Measurements from ENCODE around the gene GJC3. TPM values are rescaled to one million over a fixed set of nuclear protein-coding genes. Genes with fewer than 3 reads are reported as not detected.

The GJC3 gene
- total and polyA plus RNA-seq, 9 of the 15 experiments (the other 6 are each of a cell fraction or from before 2014, with no cell fraction given) = 0.10 to 0.45 (median 0.28) TPM; not detected in 1

DNA sequence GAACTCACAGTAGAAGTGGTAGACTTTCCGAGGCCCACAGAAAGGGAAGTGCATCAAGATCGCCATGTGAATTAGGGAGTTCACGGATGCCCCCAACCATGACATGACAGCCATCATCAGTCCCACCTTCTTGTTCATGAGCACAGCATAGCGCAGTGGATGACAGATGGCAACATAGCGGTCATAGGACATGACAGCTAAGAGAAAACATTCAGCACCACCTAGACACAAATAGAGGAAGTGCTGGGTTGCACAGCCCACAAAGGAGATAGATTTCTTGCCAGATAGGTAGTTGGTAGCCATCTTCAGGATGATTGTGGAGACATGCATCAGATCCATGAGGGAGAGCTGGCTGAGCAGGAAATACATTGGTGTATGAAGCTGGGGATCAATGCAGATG, 52.9 kb downstream of the GJC3 start (continued):
- TF ChIP-seq KDM2B (CRISPR knock-in tag; IDR thresholded peaks at IDR 0.05) = no peak
- no peak for TF ChIP-seq TRIM24 (IDR thresholded peaks at IDR 0.05)
- TF ChIP-seq DPF2 (IDR thresholded peaks at IDR 0.05) = no peak
- TF ChIP-seq MEIS2 (IDR thresholded peaks at IDR 0.05; ENCODE audit: partially characterized antibody) = peak; percentile 65
- TF ChIP-seq CTBP1 (IDR thresholded peaks at IDR 0.05; ENCODE audit: borderline replicate concordance) = peak; percentile 75; the same call in 1 of the 2 replicates
- TF ChIP-seq, protein P1, sequence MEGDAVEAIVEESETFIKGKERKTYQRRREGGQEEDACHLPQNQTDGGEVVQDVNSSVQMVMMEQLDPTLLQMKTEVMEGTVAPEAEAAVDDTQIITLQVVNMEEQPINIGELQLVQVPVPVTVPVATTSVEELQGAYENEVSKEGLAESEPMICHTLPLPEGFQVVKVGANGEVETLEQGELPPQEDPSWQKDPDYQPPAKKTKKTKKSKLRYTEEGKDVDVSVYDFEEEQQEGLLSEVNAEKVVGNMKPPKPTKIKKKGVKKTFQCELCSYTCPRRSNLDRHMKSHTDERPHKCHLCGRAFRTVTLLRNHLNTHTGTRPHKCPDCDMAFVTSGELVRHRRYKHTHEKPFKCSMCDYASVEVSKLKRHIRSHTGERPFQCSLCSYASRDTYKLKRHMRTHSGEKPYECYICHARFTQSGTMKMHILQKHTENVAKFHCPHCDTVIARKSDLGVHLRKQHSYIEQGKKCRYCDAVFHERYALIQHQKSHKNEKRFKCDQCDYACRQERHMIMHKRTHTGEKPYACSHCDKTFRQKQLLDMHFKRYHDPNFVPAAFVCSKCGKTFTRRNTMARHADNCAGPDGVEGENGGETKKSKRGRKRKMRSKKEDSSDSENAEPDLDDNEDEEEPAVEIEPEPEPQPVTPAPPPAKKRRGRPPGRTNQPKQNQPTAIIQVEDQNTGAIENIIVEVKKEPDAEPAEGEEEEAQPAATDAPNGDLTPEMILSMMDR (IDR thresholded peaks at IDR 0.05 in 2 of 3, conservative IDR thresholded peaks at IDR 0.05 in 1 of 3; ENCODE audit: insufficient read depth in 2 of 3, low read depth in 1 of 3, low read length in 3 of 3) = peak; percentile 40 to 60 (median 48); a peak in 5 of 6 replicates
- no peak for TF ChIP-seq ZNF124 (CRISPR knock-in tag; IDR thresholded peaks at IDR 0.05)

Small RNA genes lying within 50 kb of the gene (small RNA-seq; reads per million reads assigned to genes)
- not detected for gene RF00019
- gene RF00561 = not detected

Other genes with a start within 250 kb of the GJC3 start
Only the 7 nearest of the 21 such genes appear.
- gene CYP3A4, start 145.4 kb downstream of the GJC3 start, total RNA-seq (2014; rRNA removed) = not detected in 2 replicates
- not detected in 2 replicates for gene CYP3A4, start 145.4 kb downstream of the GJC3 start, total RNA-seq (2014; rRNA removed; fragmentation: Illumina TruSeq; extraction: Trizol)
- not detected in 2 replicates for gene CYP3A4, start 145.4 kb downstream of the GJC3 start, total RNA-seq (2015; rRNA removed; fragmentation: Illumina TruSeq; extraction: Trizol)
- gene CYP3A4, start 145.4 kb downstream of the GJC3 start, total RNA-seq (2021) = 0.07 and 0.18 TPM in 2 replicates
- not detected in 2 replicates for gene CYP3A4, start 145.4 kb downstream of the GJC3 start, polyA plus RNA-seq (2011; rRNA removed)
- not detected in 2 replicates for gene CYP3A4, start 145.4 kb downstream of the GJC3 start, polyA plus RNA-seq (2014; fragmentation: Illumina TruSeq; extraction: Trizol)
- gene CYP3A4, start 145.4 kb downstream of the GJC3 start, polyA plus RNA-seq (2014; fragmentation: Nextera tagmentation; extraction: Ambion mirVana) = under 1 TPM in 1 of 2 experiments, not detected in 1; 0.08 TPM
- gene CYP3A4, start 145.4 kb downstream of the GJC3 start, polyA plus RNA-seq (2014; rRNA removed) = not detected in 2 replicates
- gene CYP3A43, start 101.6 kb downstream of the GJC3 start, total RNA-seq (2014; rRNA removed) = not detected in 2 replicates
- not detected in 2 replicates for gene CYP3A43, start 101.6 kb downstream of the GJC3 start, total RNA-seq (2014; rRNA removed; fragmentation: Illumina TruSeq; extraction: Trizol)
- not detected in 2 replicates for gene CYP3A43, start 101.6 kb downstream of the GJC3 start, total RNA-seq (2015; rRNA removed; fragmentation: Illumina TruSeq; extraction: Trizol)
- gene CYP3A43, start 101.6 kb downstream of the GJC3 start, total RNA-seq (2021) = not detected in 2 replicates
- 0.05 TPM in 1 of 2 replicates, not detected in the other for gene CYP3A43, start 101.6 kb downstream of the GJC3 start, polyA plus RNA-seq (2011; rRNA removed)
- gene CYP3A43, start 101.6 kb downstream of the GJC3 start, polyA plus RNA-seq (2014; fragmentation: Illumina TruSeq; extraction: Trizol) = not detected in 2 replicates
- not detected for gene CYP3A43, start 101.6 kb downstream of the GJC3 start, polyA plus RNA-seq (2014; fragmentation: Nextera tagmentation; extraction: Ambion mirVana)
- not detected in 2 replicates for gene CYP3A43, start 101.6 kb downstream of the GJC3 start, polyA plus RNA-seq (2014; rRNA removed)
- gene OR2AE1, start 52.6 kb downstream of the GJC3 start, total RNA-seq (2014; rRNA removed) = 0.27 TPM in 1 of 2 replicates, not detected in the other
- not detected in 2 replicates for gene OR2AE1, start 52.6 kb downstream of the GJC3 start, total RNA-seq (2014; rRNA removed; fragmentation: Illumina TruSeq; extraction: Trizol)
- gene OR2AE1, start 52.6 kb downstream of the GJC3 start, total RNA-seq (2015; rRNA removed; fragmentation: Illumina TruSeq; extraction: Trizol) = not detected in 2 replicates
- gene OR2AE1, start 52.6 kb downstream of the GJC3 start, total RNA-seq (2021) = not detected in 2 replicates
- gene OR2AE1, start 52.6 kb downstream of the GJC3 start, polyA plus RNA-seq (2011; rRNA removed) = not detected in 2 replicates
- not detected in 2 replicates for gene OR2AE1, start 52.6 kb downstream of the GJC3 start, polyA plus RNA-seq (2014; fragmentation: Illumina TruSeq; extraction: Trizol)
- not detected for gene OR2AE1, start 52.6 kb downstream of the GJC3 start, polyA plus RNA-seq (2014; fragmentation: Nextera tagmentation; extraction: Ambion mirVana)
- gene OR2AE1, start 52.6 kb downstream of the GJC3 start, polyA plus RNA-seq (2014; rRNA removed) = not detected in 2 replicates
- gene TRIM4, start 10.1 kb downstream of the GJC3 start, total RNA-seq (2014; rRNA removed) = 22.5 TPM in 2 replicates
- 22.4 and 23.2 TPM in 2 replicates for gene TRIM4, start 10.1 kb downstream of the GJC3 start, total RNA-seq (2014; rRNA removed; fragmentation: Illumina TruSeq; extraction: Trizol)
- 22.2 and 28.3 TPM in 2 replicates for gene TRIM4, start 10.1 kb downstream of the GJC3 start, total RNA-seq (2015; rRNA removed; fragmentation: Illumina TruSeq; extraction: Trizol)
- gene TRIM4, start 10.1 kb downstream of the GJC3 start, total RNA-seq (2021) = 23.1 and 23.7 TPM in 2 replicates
- 13.6 and 16.0 TPM in 2 replicates for gene TRIM4, start 10.1 kb downstream of the GJC3 start, polyA plus RNA-seq (2011; rRNA removed)
- 23.0 and 25.8 TPM in 2 replicates for gene TRIM4, start 10.1 kb downstream of the GJC3 start, polyA plus RNA-seq (2014; fragmentation: Illumina TruSeq; extraction: Trizol)
- 1 to 10 TPM; 6.2 to 6.5 TPM for gene TRIM4, start 10.1 kb downstream of the GJC3 start, polyA plus RNA-seq (2014; fragmentation: Nextera tagmentation; extraction: Ambion mirVana)
- gene TRIM4, start 10.1 kb downstream of the GJC3 start, polyA plus RNA-seq (2014; rRNA removed) = 18.8 and 21.6 TPM in 2 replicates
- 0.18 TPM in 1 of 2 replicates, not detected in the other for gene AZGP1, start 46.4 kb upstream of the GJC3 start, total RNA-seq (2014; rRNA removed)
- gene AZGP1, start 46.4 kb upstream of the GJC3 start, total RNA-seq (2014; rRNA removed; fragmentation: Illumina TruSeq; extraction: Trizol) = not detected in 2 replicates
- gene AZGP1, start 46.4 kb upstream of the GJC3 start, total RNA-seq (2015; rRNA removed; fragmentation: Illumina TruSeq; extraction: Trizol) = not detected in 2 replicates
- 0.53 and 0.54 TPM in 2 replicates for gene AZGP1, start 46.4 kb upstream of the GJC3 start, total RNA-seq (2021)
- gene AZGP1, start 46.4 kb upstream of the GJC3 start, polyA plus RNA-seq (2011; rRNA removed) = not detected in 2 replicates
- gene AZGP1, start 46.4 kb upstream of the GJC3 start, polyA plus RNA-seq (2014; fragmentation: Illumina TruSeq; extraction: Trizol) = not detected in 2 replicates
- not detected for gene AZGP1, start 46.4 kb upstream of the GJC3 start, polyA plus RNA-seq (2014; fragmentation: Nextera tagmentation; extraction: Ambion mirVana)
- gene AZGP1, start 46.4 kb upstream of the GJC3 start, polyA plus RNA-seq (2014; rRNA removed) = not detected in 2 replicates
- gene ZKSCAN1, start 86.0 kb upstream of the GJC3 start, total RNA-seq (2014; rRNA removed) = 15.5 and 19.4 TPM in 2 replicates
- 32.1 and 36.1 TPM in 2 replicates for gene ZKSCAN1, start 86.0 kb upstream of the GJC3 start, total RNA-seq (2014; rRNA removed; fragmentation: Illumina TruSeq; extraction: Trizol)
- 22.5 and 23.2 TPM in 2 replicates for gene ZKSCAN1, start 86.0 kb upstream of the GJC3 start, total RNA-seq (2015; rRNA removed; fragmentation: Illumina TruSeq; extraction: Trizol)
- gene ZKSCAN1, start 86.0 kb upstream of the GJC3 start, total RNA-seq (2021) = 42.9 and 43.0 TPM in 2 replicates
- 28.3 and 34.6 TPM in 2 replicates for gene ZKSCAN1, start 86.0 kb upstream of the GJC3 start, polyA plus RNA-seq (2011; rRNA removed)
- 23.8 and 27.3 TPM in 2 replicates for gene ZKSCAN1, start 86.0 kb upstream of the GJC3 start, polyA plus RNA-seq (2014; fragmentation: Illumina TruSeq; extraction: Trizol)
- gene ZKSCAN1, start 86.0 kb upstream of the GJC3 start, polyA plus RNA-seq (2014; fragmentation: Nextera tagmentation; extraction: Ambion mirVana) = 1 to 10 TPM; 5.3 to 6.8 TPM
- 19.8 and 20.9 TPM in 2 replicates for gene ZKSCAN1, start 86.0 kb upstream of the GJC3 start, polyA plus RNA-seq (2014; rRNA removed)
- 13.8 and 14.0 TPM in 2 replicates for gene ZSCAN21, start 120.2 kb upstream of the GJC3 start, total RNA-seq (2014; rRNA removed)
- 13.2 and 14.1 TPM in 2 replicates for gene ZSCAN21, start 120.2 kb upstream of the GJC3 start, total RNA-seq (2014; rRNA removed; fragmentation: Illumina TruSeq; extraction: Trizol)
- 11.6 and 12.2 TPM in 2 replicates for gene ZSCAN21, start 120.2 kb upstream of the GJC3 start, total RNA-seq (2015; rRNA removed; fragmentation: Illumina TruSeq; extraction: Trizol)
- 12.7 and 13.8 TPM in 2 replicates for gene ZSCAN21, start 120.2 kb upstream of the GJC3 start, total RNA-seq (2021)
- 9.5 and 13.4 TPM in 2 replicates for gene ZSCAN21, start 120.2 kb upstream of the GJC3 start, polyA plus RNA-seq (2011; rRNA removed)
- gene ZSCAN21, start 120.2 kb upstream of the GJC3 start, polyA plus RNA-seq (2014; fragmentation: Illumina TruSeq; extraction: Trizol) = 13.5 and 15.5 TPM in 2 replicates
- gene ZSCAN21, start 120.2 kb upstream of the GJC3 start, polyA plus RNA-seq (2014; fragmentation: Nextera tagmentation; extraction: Ambion mirVana) = 1 to 10 TPM; 5.9 to 6.9 TPM
- 11.6 and 11.8 TPM in 2 replicates for gene ZSCAN21, start 120.2 kb upstream of the GJC3 start, polyA plus RNA-seq (2014; rRNA removed)

Measured in K562 (cell line).